NCI-H446 (cell line): ENCODE data around the gene NRG4.
A peak's percentile ranks its signal among the peaks of the same experiment; 100 is the strongest.
"Not testable (repeated sequence)": the region's sequence is repeated elsewhere in the genome, so short reads cannot be mapped to it uniquely, and the experiment has no call there.

Experiments used
- DNase-seq, 2 experiments: peaks; one replicate each; lab custom pipeline; 2025; lab: John Stamatoyannopoulos, UW

NRG4 gene, protein sequence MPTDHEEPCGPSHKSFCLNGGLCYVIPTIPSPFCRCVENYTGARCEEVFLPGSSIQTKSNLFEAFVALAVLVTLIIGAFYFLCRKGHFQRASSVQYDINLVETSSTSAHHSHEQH

DNA sequence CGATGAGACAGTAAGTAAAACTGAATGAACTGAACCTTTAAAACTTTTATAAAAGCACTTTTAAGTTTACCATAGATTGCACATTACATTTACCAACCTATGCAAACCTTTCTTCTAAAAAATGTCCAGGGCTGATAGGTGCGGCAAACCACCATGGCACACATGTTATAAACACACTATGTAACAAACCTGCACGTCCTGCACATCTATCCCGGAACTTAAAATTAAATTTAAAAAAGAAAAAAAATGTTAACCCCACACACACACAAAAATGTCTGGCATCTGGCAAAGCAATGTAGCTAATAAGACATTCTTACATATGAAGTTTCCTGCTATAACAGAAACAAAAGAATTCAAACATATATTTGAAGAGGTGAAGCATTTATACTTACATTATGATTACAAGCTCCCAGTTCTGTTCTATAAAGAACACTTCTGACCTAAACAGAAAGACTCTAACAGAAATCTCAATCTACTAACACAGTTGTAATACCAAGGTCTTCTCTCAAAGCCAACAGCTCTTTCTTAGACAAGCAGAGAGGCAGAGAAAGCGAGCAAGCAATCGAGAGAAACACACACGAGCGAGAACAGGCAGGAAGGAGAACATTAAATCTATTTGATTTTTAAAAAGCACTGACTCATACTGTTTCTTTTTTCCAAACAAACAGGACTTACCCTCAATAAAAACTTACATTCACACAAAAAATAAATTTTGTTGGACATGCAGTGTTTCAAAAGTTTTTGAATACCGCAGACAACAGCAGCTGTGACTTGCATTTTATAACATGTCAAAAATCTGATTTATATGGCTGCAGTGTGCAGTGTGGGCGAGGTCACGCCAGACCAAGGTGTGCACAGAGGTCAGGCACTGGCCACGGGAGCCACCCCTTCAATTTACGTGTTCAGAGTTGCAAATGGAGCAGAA is at the start of gene NRG4:
TSS of gene NRG4 (minus strand) at position 798 of the 925 bp plus-strand sequence. CDS start 1,194 bp downstream, outside the sequence.
- DNase-seq = no peak

DNA sequence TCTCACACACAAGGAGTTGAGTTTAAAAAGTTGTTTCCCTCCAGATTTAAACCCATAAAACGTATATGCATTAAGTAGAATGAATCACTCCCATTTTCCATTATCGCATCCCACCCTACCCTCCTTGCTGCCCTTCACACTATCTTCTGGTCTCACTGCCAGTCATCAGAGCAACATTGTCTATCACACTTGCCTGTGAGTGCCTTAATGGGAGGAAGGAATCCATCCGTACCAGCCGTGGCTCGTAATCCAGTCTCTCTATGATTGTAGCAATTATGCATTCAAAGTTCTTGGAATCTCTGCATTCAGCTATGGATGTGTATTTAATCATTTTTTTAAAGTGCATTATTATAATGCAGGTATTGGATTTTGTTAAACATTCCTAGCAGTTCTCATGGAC is 49.5 kb upstream of the NRG4 start:
- no peak for DNase-seq

DNA sequence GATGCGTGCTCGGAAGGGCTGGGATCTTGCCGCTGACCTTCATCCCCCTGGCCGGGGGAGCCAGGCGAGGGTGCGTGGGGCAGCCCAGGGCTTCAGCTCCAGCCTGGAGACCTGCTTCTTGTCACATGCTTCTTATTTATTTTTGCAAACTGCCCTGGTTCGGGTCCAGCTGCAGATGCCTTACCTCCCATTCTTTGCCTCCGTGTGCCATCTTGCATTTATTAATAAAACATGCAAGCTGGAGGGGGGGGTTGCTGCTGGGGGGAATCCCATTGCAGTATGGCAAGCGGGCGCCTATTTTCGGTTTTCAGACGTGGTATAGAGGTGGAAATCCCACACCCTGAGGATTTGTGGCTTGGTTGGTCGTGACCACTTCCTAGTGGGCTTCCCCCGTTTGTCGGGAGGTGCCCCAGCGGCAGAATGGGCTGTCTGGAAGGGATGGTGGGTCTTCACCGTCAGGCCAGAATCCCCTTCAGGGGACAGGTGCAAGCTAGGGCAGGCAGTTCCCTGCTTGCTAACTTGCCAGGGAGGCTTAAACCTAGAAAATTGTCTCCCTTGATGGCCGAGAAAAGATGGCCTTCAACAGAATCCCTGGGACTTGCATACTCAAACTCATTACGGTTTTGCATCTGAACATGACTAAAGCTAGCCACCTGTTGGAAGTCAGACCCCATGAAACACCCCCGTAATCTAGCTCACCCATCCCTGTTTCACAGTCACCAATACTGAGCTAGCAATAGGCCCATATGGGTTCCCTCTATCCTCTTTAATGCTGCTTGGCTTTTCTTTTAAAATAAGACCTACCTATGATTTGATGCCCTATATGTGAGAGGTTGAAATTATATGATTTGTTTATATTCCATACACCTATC is 48.1 kb upstream of the NRG4 start:
- no peak for DNase-seq

DNA sequence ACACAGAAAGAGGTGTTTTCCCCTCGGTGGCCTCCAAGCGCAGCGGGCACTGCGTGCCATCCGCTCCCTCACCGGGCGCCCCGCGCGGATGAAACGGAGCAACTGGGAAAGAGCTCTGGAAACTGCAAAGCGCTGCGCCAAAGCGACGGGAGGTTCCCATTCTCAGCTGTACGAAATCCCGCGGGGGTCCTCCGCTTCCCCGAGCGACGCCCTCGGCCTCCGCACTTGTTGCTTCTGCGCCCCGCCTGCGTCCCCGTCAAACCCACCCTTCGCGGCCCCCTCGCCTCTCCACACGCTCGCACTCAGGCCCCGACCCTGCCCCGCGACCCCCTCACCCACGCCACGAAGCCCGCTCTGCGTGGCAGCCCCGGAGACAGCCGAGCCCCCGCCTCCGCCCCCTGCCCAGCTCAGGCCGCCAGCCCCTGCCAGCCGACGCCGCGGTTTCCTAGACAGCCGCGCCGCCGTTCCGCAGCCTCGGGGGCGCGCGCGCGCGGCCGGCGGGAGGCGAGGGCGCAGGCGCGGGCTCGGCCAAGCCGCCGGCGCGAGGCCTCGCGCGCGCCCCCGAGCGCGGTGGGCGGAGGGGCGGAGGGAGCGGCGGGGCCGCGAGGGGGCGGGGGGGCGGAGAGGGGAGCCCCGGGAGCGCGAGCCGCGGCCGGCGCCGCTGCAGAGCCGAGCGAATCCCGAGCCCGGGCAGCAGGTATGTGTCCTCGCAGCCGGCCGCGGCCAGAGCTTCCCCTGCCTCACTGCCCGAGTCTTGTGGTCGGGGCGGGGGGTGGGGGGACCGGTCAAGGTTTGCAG is 47.3 kb upstream of the NRG4 start, which contains the start of gene TMEM266:
TSS of gene TMEM266 (plus strand) at position 666 of the 798 bp plus-strand sequence. CDS start 74,279 bp downstream, outside the sequence.
- DNase-seq = peak in 1 of 2 experiments; percentile 34

DNA sequence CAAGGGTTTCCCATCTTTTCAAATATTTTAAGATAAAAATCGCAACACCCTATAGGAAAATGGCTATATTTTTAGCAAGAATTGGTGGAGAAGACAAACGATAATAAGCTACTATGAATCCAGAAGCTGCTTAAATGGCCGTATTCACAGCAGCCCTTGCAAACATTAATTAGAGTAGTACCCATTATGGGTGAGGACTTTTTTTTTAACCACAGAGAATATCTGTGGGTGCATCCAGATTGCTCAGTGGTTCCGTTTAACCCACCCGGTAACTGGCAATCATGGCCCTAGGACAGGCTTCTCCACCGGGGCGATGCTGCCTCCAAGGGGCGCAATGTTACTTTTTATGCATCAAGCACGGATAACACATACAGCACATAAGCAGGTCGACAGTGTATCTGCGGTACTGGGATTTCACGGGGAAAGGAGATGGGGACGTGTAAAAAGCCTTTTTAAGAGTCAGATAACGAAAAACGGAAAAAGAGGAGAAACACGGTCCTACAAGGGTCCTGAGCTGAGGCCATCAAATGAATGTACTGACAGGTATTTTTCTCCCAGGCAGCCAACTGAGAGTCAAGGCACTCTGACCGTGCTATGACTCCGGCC is 46.6 kb upstream of the NRG4 start:
- DNase-seq = no peak

DNA sequence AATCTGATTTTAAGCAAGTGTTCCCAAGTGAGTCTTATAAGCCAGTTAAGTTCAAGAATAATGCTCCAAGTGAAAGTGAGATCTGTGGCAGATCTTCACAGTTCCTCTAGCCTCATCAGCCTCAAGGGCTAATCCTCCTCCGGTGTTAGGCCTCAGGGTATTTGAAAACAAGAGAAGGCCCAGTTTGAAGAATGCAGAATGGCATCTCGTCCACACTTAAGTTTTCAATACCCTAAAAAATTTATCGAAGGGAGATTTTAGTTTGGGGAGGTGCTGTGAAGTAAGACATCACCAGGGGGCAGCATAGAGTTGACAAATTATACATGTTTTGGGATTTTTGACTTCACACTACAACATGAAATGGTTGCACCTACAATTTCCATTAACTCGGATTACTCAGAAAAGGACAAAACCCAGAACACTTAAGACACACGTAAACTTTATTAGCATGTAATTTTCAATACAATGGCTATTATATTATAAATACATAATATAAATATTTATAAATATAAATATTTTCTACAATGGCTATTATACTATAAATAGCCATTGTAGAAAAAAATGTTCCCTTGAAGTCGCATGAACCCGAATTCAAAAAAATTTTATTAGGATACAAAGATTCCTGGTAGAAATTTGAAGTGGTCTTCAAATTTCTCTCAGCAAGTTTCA is 45.2 kb upstream of the NRG4 start:
- peak; percentile 1 to 34 for DNase-seq

DNA sequence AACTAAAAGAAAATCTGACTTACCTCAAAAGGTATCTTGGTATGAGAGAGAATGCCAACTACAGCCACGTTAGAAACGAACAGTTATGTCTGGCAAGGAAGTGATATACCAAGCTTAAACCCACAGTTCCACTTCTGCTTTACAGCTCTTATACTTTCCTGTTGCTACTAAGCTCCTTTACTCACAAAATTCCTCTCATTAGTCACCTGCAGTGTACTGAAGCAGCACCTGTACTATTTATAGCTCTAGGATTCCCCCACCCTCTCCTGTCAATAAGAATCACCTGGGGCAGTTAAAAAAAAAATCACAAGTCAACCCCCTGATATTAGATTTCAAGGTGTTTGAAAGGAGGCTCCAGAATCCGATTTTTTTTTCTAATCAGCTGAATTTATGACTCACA is 44.7 kb upstream of the NRG4 start:
- no peak for DNase-seq

DNA sequence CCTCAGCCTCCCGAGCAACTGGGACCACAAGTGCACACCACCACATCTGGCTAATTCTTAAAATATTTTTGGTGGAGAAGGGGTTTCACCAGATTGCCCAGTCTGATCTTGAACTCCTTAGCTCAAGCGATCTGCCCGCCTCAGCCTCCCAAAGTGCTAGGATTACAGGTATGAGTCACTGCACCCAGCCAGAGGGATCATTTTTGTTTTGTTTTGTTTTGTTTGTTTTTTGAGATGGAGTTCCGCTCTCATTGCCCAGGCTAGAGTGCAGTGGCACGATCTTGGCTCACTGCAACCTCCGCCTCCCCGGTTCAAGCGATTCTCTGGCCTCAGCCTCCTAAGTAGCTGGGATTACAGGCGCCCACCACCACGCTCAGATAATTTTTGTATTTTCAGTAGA is 42.0 kb upstream of the NRG4 start:
- not testable (repeated sequence) for DNase-seq

DNA sequence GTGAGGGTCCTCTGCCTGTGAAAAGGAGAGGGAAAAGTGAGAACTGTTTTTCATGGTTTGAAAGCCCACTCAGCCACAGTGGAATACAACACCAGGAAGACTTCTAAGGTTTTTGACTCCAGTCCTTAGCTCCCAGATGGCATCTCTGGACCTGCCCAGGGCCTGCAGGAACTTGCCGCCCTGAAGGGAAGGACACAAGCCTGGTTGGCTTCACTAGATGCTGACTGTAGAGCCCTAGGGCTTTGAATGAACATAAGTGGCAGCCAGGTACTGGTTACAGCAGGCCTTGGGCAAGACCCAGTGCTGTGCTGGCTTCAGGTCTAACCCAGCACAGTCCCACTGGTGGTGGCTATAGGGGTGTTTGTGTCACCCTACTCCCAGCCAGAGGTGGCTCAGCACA is 26.3 kb upstream of the NRG4 start:
- no peak for DNase-seq

DNA sequence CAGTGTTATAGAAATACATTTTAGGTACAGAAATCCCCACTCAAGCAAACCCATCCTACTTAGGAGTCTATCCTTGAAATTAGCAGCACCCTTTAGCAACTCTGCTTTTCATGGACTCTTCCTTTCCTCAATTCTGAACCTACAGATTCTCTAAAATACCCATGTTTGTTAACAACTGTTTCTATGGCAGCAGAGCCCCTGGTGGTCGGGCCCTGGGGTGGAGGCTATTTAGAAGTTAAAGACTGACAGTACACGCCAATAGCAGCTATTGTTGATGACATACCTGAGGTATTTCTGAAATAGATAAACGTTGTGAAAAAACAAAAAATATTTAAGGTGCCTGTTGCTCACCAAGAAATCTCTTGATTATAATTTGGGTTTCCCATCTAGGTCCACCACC is 23.4 kb upstream of the NRG4 start:
- no peak for DNase-seq

DNA sequence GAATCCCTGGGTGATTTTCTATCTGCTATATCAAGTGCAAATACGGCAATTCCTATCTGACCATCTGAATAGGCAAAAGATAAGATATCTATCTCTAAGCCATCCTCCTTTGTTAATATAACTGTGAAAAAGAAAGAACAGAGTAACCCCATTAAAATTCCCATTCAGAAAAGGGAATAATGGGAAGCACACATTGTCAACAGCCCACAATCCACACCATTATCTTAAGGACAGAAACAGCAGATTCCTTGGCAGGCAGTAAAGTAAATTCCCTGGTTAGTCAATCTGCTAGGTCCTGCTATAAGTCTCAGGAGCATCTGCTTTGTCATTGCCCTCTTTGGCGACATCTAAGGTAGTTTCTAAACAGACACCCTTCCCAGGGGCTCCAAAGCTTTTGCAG is 21.9 kb upstream of the NRG4 start:
- DNase-seq = no peak

DNA sequence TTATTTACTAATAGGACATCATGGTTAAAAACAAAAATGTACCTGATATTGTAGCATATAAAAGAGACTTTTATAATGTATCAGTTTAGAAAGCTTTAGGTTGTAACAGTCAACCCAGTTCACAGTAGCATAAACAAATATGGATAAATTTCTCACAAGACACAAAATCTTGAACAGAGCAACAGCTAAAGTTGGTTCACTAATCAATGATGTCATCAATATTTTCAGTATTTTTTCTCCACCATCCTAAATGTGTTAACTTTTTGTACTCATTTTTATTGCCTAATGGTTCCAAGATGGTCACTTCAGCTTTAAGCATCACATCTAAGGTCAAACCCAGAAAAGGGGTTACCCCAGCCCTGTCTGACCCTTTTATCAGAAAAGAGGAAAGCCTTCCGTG is 21.2 kb upstream of the NRG4 start:
- no peak for DNase-seq

DNA sequence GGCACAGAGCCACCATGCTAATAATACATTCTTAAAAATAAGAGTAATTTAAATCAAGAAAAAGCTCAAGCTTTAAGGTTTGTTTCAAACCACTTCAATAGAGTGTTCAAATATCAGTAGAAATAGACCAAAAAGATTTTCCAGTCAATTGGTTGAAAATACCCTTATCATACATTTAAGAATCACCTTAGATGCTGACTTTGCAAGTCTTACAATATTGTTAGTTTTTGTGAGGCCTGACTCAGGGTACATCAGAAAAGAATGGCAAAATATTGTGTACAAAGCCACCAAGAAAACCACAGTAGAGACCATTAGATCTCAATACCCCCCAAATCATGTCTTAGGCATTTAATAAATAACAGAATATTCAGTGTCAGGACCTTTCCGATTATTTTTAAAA is 19.8 kb upstream of the NRG4 start:
- DNase-seq = no peak

DNA sequence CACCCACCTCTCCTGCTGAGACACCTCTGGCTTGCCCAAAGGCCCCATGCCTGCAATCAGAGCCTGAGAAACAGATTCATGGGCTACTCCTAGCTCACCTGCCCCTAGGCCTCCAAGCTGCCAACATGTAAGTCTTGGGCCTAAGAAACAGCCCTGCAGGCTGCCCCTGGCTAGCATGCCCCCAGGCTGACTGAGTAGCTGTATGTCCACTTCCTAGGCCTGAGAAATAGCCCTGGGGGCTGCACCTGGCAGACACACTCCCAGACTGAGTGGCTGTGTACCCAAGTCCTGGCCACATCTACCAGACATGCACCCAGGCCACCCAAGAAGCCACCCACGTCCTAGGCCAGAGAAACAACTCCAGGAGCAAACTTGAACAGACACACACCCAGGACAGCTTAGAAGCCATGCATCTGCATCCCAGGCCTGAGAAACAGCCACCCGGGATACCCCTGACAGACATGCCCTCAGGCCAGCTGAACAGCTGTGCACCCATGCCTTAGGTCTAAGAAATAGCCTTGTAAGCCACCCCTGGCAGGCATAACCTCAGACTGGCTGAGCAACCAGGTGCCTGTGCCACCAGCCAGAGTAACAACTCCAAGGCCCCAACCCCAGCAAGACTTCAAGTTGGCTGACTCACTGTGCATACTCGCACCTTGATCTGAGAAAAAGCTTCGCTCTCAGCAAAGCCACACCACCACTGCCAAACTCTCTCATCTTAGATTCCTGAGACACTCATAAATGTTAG is 12.0 kb upstream of the NRG4 start:
- DNase-seq = no peak

DNA sequence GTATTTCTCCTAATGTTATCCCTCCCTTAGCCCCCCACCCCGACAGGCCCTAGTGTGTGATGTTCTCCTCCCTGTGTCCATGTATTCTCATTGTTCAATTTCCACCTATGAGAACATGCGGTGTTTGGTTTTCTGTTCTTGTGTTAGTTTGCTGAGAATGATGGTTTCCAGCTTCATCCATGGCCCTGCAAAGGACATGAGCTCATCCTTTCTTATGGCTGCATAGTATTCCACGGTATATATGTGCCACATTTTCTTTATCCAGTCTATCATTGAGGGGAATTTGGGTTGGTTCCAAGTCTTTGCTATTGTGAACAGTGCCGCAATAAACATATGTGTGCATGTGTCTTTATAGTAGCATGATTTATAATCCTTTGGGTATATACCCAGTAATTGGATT is 1.2 kb upstream of the NRG4 start:
- DNase-seq = not testable (repeated sequence)

DNA sequence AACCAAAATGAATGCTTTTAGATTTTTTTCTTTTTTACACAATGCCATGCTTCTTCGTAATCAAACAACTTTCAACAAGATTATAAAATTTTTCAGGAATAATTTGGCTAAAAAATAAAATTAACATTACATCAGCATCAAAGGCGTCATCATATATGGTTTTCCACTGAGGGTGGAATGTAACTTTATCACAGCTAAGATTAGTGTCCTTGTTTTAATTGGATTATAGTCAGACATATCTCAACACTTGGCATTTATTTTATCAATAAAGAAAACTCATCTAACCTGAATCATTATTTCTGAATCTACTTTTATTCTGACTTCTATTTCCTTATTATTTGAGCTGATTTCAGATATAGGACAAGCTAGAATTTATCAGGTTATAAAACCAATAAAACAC is 1.6 kb downstream of the NRG4 start:
- no peak for DNase-seq

DNA sequence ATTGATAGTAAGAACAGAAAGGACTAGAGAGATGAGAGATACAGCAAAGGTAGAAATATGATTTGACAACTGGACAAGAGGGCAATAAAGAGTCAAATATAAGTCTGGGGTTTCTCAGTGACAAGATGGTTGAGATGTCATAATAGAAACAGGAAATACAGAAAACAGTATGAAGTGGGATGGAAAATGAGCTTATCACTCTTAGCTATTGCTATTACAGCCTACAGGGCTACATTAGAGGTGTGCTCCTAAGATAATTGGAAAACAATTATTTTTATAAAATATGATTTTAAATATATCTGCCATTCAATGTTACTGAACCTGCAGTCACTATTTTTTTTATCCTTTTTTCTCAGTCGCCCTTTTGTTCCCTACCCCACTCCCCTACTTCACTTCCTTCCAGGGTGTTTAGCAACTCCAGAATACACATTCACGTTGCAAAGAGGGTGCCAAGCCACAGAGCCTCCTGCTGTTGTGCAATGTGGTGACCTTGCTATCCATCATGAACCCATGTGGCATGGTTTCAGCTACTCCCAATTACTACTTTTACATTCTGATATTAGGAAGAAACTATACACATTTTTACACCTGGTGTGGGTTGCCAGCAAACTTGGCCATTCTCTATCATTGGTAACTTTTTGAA is 6.0 kb downstream of the NRG4 start:
- DNase-seq = no peak

DNA sequence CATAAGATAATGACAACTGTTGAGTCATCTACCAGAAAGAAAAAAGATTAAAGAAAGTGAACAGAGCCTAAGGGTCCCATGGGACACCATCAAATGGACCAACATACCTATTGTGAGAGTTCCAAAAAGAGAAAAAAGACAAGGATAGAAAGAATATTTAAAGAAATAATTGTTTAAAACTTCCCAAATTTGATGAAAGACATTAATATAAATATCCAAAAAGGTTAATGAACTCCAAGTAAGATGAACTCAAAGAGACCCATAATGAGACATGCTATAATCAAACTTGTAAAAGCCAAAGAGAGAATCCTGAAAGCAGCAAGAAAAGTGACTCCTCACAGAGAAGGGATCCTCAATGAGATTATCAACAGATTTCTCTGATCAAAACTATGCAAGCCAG is 8.9 kb downstream of the NRG4 start:
- DNase-seq = no peak

DNA sequence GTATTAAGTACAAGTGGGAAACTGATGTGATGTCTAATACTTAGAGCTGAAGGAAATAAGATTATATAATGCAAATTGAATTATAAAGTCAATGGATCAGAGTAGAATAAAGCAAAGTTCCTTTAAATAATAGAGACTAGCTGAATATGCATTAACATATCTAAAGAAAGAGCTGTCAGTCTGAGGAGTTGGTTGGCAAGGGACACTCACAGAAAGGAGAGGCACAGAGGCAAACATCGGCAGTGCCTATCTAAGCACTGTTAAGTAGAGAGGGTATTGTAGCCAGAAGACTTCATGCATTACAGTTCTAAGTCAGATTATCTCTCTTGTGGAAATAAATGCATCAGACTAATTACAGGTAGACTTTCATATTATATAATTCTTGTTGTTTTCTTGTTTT is 16.6 kb downstream of the NRG4 start:
- no peak for DNase-seq
